GM23338 (cell line): ENCODE results near the gene PCYT1A. TPM values are rescaled to one million over a fixed set of nuclear protein-coding genes. Genes with fewer than 3 reads are reported as not detected.

ENCODE experiments used
- ATAC-seq: fragments of 200-7000 bp; cut with Tn5 transposase; 3 replicates; pipeline ENCODE4 v1.9.1; 2020
- DNase-seq: peaks from one replicate; pipeline ENCODE4 v3.0.0-alpha.2; 2015; ENCODE audit warnings: low spot score
- H2AFZ ChIP-seq: fragments of 200-600 bp; sonication (generic); 2 replicates; pipeline ENCODE4 v1.8.0; 2016; ENCODE audit warnings: antibody characterized with exemption, mild to moderate bottlenecking, moderate library complexity
- H3F3A ChIP-seq: fragments of 200-600 bp; sonication (generic); replicated peaks from 2 replicates; pipeline ENCODE4 v1.8.0; 2017; ENCODE audit warnings: antibody characterized with exemption, mixed run types, low read depth
- H3K27ac ChIP-seq: fragments of 200-600 bp; sonication (generic); 2 replicates; pipeline ENCODE4 v1.6.1; 2016; ENCODE audit warnings: low read depth
- H3K27me3 ChIP-seq: fragments of 200-600 bp; sonication (generic); 2 replicates; pipeline ENCODE4 v1.8.0; 2016; ENCODE audit warnings: mild to moderate bottlenecking, mixed run types, moderate library complexity; ENCODE audit not compliant: insufficient read depth
- H3K36me3 ChIP-seq: fragments of 200-600 bp; sonication (generic); 2 replicates; pipeline ENCODE4 v1.8.0; 2016; ENCODE audit warnings: mild to moderate bottlenecking; ENCODE audit not compliant: insufficient read depth
- H3K4me1 ChIP-seq: fragments of 200-600 bp; sonication (generic); 2 replicates; pipeline ENCODE4 v1.8.0; 2016; ENCODE audit warnings: mild to moderate bottlenecking, moderate library complexity; ENCODE audit not compliant: insufficient read depth
- H3K4me2 ChIP-seq: fragments of 200-600 bp; sonication (generic); 2 replicates; pipeline ENCODE4 v1.7.1; 2017; ENCODE audit warnings: mixed run types
- H3K4me3 ChIP-seq: fragments of 200-600 bp; sonication (generic); 2 replicates; pipeline ENCODE4 v1.6.1; 2016; ENCODE audit warnings: mixed run types
- H3K79me2 ChIP-seq: fragments of 200-600 bp; sonication (generic); replicated peaks from 2 replicates; pipeline ENCODE4 v1.8.0; 2017; ENCODE audit warnings: mild to moderate bottlenecking; ENCODE audit not compliant: insufficient read depth
- H3K9me2 ChIP-seq: fragments of 200-600 bp; sonication (generic); 2 replicates; pipeline ENCODE4 v1.8.0; 2017; ENCODE audit not compliant: insufficient read depth
- H4K20me1 ChIP-seq: fragments of 200-600 bp; sonication (generic); replicated peaks from 2 replicates; pipeline ENCODE4 v1.8.0; 2017; ENCODE audit warnings: mild to moderate bottlenecking; ENCODE audit not compliant: insufficient read depth
- H3K27ac Mint-ChIP-seq: 2 replicates; pipeline ENCODE4 v1.8.0; 2020; ENCODE audit warnings: inconsistent platforms, mild to moderate bottlenecking, moderate library complexity, mixed read lengths
- H3K27me3 Mint-ChIP-seq: 3 replicates; pipeline ENCODE4 v1.8.0; 2022; ENCODE audit warnings: low read depth, mild to moderate bottlenecking, moderate library complexity, mixed read lengths, inconsistent platforms; ENCODE audit not compliant: insufficient read depth, poor library complexity
- H3K36me3 Mint-ChIP-seq: 3 replicates; pipeline ENCODE4 v1.8.0; 2021; ENCODE audit warnings: low read depth, mild to moderate bottlenecking, inconsistent platforms, moderate library complexity, mixed read lengths
- H3K4me1 Mint-ChIP-seq: 3 replicates; pipeline ENCODE4 v1.8.0; 2020; ENCODE audit warnings: mild to moderate bottlenecking, inconsistent platforms, mixed read lengths
- H3K4me3 Mint-ChIP-seq: 3 replicates; pipeline ENCODE4 v1.8.0; 2021; ENCODE audit warnings: moderate library complexity, mild to moderate bottlenecking, inconsistent platforms, mixed read lengths
- H3K9me3 Mint-ChIP-seq: 3 replicates; pipeline ENCODE4 v1.8.0; 2020; ENCODE audit warnings: moderate library complexity, mild to moderate bottlenecking, inconsistent platforms, mixed read lengths
- CREB1 ChIP-seq: fragments of 250-450 bp; sonication (Bioruptor Pico); IDR thresholded peaks from 2 replicates; pipeline ENCODE4 v1.5.0; 2020; ENCODE audit warnings: low read depth, mild to moderate bottlenecking, moderate library complexity
- CTCF ChIP-seq, 2 experiments: fragments of 200-600 bp in 1 of 2; sonication (generic) in 1 of 2; conservative IDR thresholded peaks; 2 replicates each; pipeline versions ENCODE4 v1.5.1 to v1.6.1; 2016 to 2017; ENCODE audit warnings: antibody characterized with exemption in 2 of 2, low read depth in 2 of 2, mild to moderate bottlenecking in 2 of 2, moderate library complexity in 1 of 2
- EZH2 ChIP-seq: fragments of 200-600 bp; sonication (generic); IDR thresholded peaks from one replicate; pipeline ENCODE4 v1.8.0; 2017; ENCODE audit warnings: antibody characterized with exemption, mild to moderate bottlenecking, low read depth; ENCODE audit not compliant: unreplicated experiment
- EZH2phosphoT487 ChIP-seq: fragments of 200-600 bp; sonication (generic); IDR thresholded peaks from one replicate; pipeline ENCODE4 v1.8.1; 2018; ENCODE audit warnings: antibody characterized with exemption; ENCODE audit not compliant: unreplicated experiment
- JUNB ChIP-seq: IDR thresholded peaks from one replicate; pipeline ENCODE4 v1.6.1; 2016; ENCODE audit warnings: antibody characterized with exemption; ENCODE audit not compliant: unreplicated experiment
- NANOG ChIP-seq: IDR thresholded peaks from 2 replicates; pipeline ENCODE4 v1.6.1; 2016; ENCODE audit warnings: antibody characterized with exemption, borderline replicate concordance
- POLR2AphosphoS5 ChIP-seq: IDR thresholded peaks from 2 replicates; pipeline ENCODE4 v1.6.1; 2016; ENCODE audit warnings: antibody characterized with exemption, low read depth
- STAT1 ChIP-seq: IDR thresholded peaks from one replicate; pipeline ENCODE4 v1.6.1; 2016; ENCODE audit warnings: antibody characterized with exemption; ENCODE audit not compliant: unreplicated experiment
- ZNF114 ChIP-seq: fragments of 250-450 bp; sonication (Bioruptor Pico); IDR thresholded peaks from 2 replicates; pipeline ENCODE4 v1.5.0; 2020; ENCODE audit warnings: mild to moderate bottlenecking, moderate library complexity
- ZNF331 ChIP-seq: fragments of 250-450 bp; sonication (Bioruptor Pico); IDR thresholded peaks from 2 replicates; pipeline ENCODE4 v1.5.0; 2020; ENCODE audit warnings: low read depth, mild to moderate bottlenecking, moderate library complexity
- ZNF462 ChIP-seq: fragments of 250-450 bp; sonication (Bioruptor Pico); IDR thresholded peaks from 2 replicates; pipeline ENCODE4 v1.5.0; 2020; ENCODE audit warnings: mild to moderate bottlenecking, moderate library complexity
- polyA plus RNA-seq: library from polyadenylated mRNA; unstranded; fragments of >200 nt; fragmentation: Nextera tagmentation; extraction: Ambion mirVana; gene quantifications from 2 replicates; pipeline ENCODE4 v1.2.1, GENCODE V29; 2016
- total RNA-seq: library from RNA; depleted of rRNA; stranded (reverse); fragments of >200 nt; shearing (Covaris generic); gene quantifications from 2 replicates; pipeline ENCODE4 v1.2.3, GENCODE V29; 2014
- TF ChIP-seq, protein P1 (sequence below): IDR thresholded peaks from 2 replicates; pipeline ENCODE4 v1.6.1; 2016; ENCODE audit warnings: antibody characterized with exemption
- TF ChIP-seq, protein P2 (sequence below): IDR thresholded peaks from one replicate; pipeline ENCODE4 v1.6.1; 2018; ENCODE audit warnings: antibody characterized with exemption; ENCODE audit not compliant: unreplicated experiment

PCYT1A gene
- total and polyA plus RNA-seq, 2 experiments from 2014 or later, result 11.6 to 35.8 TPM

- no peaks in the 10 kb centered on the region for H3K9me2 ChIP-seq
- no peak overlapping the region for H2AFZ ChIP-seq
- H3K36me3 ChIP-seq, result peaks cover 6% of the 10 kb centered on the region; the same call in 1 of the 2 replicates
- ATAC-seq (no peak), DNase-seq (no peak)
- H3K4me3 ChIP-seq, result no peak overlapping the region
- Mint-ChIP-seq H3K4me3 (no peak overlapping the region), H3K4me1 (peaks cover 3% of the 10 kb centered on the region; the same call in 2 of the 3 replicates), H3K27me3 (peaks cover 1% of the 10 kb centered on the region), H3K36me3 (peaks cover 46% of the 10 kb centered on the region), H3K9me3 (peaks cover 27% of the 10 kb centered on the region), H3K27ac (no peak overlapping the region)
- no peaks in the 10 kb centered on the region for H4K20me1 ChIP-seq
- no peak overlapping the region for H3K4me2 ChIP-seq
- no peaks in the 10 kb centered on the region for H3K27me3 ChIP-seq
- H3K27ac ChIP-seq, result no peak overlapping the region
- H3F3A ChIP-seq, result no peaks in the 10 kb centered on the region
- H3K79me2 ChIP-seq, result peaks cover 40% of the 10 kb centered on the region
- 0 out of 2 replicates have a peak, but pooled peaks cover 4% of the 10 kb centered on the region for H3K4me1 ChIP-seq
- TF ChIP-seq POLR2AphosphoS5 (no peak), EZH2 (no peak), NANOG (no peak), STAT1 (no peak), CTCF (conservative IDR thresholded peaks at IDR 0.05; ENCODE audit: low read depth in 2 of 2) (no peak), ZNF331 (no peak), EZH2phosphoT487 (no peak), ZNF462 (no peak), JUNB (no peak), ZNF114 (no peak), CREB1 (CRISPR knock-in tag) (no peak)
- TF ChIP-seq, protein P1, sequence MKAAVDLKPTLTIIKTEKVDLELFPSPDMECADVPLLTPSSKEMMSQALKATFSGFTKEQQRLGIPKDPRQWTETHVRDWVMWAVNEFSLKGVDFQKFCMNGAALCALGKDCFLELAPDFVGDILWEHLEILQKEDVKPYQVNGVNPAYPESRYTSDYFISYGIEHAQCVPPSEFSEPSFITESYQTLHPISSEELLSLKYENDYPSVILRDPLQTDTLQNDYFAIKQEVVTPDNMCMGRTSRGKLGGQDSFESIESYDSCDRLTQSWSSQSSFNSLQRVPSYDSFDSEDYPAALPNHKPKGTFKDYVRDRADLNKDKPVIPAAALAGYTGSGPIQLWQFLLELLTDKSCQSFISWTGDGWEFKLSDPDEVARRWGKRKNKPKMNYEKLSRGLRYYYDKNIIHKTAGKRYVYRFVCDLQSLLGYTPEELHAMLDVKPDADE, result no peak
- TF ChIP-seq, protein P2, sequence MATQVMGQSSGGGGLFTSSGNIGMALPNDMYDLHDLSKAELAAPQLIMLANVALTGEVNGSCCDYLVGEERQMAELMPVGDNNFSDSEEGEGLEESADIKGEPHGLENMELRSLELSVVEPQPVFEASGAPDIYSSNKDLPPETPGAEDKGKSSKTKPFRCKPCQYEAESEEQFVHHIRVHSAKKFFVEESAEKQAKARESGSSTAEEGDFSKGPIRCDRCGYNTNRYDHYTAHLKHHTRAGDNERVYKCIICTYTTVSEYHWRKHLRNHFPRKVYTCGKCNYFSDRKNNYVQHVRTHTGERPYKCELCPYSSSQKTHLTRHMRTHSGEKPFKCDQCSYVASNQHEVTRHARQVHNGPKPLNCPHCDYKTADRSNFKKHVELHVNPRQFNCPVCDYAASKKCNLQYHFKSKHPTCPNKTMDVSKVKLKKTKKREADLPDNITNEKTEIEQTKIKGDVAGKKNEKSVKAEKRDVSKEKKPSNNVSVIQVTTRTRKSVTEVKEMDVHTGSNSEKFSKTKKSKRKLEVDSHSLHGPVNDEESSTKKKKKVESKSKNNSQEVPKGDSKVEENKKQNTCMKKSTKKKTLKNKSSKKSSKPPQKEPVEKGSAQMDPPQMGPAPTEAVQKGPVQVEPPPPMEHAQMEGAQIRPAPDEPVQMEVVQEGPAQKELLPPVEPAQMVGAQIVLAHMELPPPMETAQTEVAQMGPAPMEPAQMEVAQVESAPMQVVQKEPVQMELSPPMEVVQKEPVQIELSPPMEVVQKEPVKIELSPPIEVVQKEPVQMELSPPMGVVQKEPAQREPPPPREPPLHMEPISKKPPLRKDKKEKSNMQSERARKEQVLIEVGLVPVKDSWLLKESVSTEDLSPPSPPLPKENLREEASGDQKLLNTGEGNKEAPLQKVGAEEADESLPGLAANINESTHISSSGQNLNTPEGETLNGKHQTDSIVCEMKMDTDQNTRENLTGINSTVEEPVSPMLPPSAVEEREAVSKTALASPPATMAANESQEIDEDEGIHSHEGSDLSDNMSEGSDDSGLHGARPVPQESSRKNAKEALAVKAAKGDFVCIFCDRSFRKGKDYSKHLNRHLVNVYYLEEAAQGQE, result no peak
These were observed 12.4 kb downstream of the PCYT1A start for GRCh38 chr3:196275126-196275525.
